H1 (cell line): ENCODE results near the gene CHAC1. TPM values are rescaled to one million over a fixed set of nuclear protein-coding genes. Genes with fewer than 3 reads are reported as not detected.

Source experiments
- CHD1 ChIP-seq: IDR thresholded peaks from 2 replicates; pipeline ENCODE4 v1.6.1; 2012; ENCODE audit warnings: low read depth, low read length, improper control_type of control experiment
- CREB1 ChIP-seq: IDR thresholded peaks from 2 replicates; pipeline ENCODE4 v1.6.1; 2012; ENCODE audit warnings: inconsistent platforms
- CTBP2 ChIP-seq: IDR thresholded peaks from 2 replicates; pipeline ENCODE4 v1.7.0; 2011; ENCODE audit warnings: borderline replicate concordance, mild to moderate bottlenecking, moderate library complexity, mixed read lengths, low read length; ENCODE audit not compliant: insufficient read depth, insufficient read length
- EZH2 ChIP-seq: fragments of 200-600 bp; sonication (generic); IDR thresholded peaks from 2 replicates; pipeline ENCODE4 v1.7.1; 2012; ENCODE audit warnings: low read depth, mild to moderate bottlenecking, moderate library complexity, low read length, inconsistent platforms; ENCODE audit not compliant: severe bottlenecking
- HDAC2 ChIP-seq, 2 experiments: fragments of 300-600 bp in 1 of 2; sonication (generic) in 1 of 2; IDR thresholded peaks; 2 replicates each; pipeline ENCODE4 v1.6.1; 2011 to 2012; ENCODE audit warnings: low read depth in 2 of 2, low read length in 2 of 2, mild to moderate bottlenecking in 2 of 2, moderate library complexity in 2 of 2, borderline replicate concordance in 1 of 2, inconsistent platforms in 1 of 2
- HDAC6 ChIP-seq: IDR thresholded peaks from one replicate; pipeline ENCODE4 v1.7.1; 2012; ENCODE audit warnings: low read depth, mild to moderate bottlenecking, inconsistent platforms, low read length, moderate library complexity
- KDM5A ChIP-seq: fragments of 200-600 bp; IDR thresholded peaks from 2 replicates; pipeline ENCODE4 v1.7.1; 2012; ENCODE audit warnings: mild to moderate bottlenecking, low read length, inconsistent platforms, mixed read lengths
- PHF8 ChIP-seq: fragments of 200-600 bp; sonication (generic); conservative IDR thresholded peaks from 2 replicates; pipeline ENCODE4 v1.7.1; 2012; ENCODE audit warnings: low read depth, mild to moderate bottlenecking, inconsistent platforms, low read length, moderate library complexity
- RBBP5 ChIP-seq: IDR thresholded peaks from 2 replicates; pipeline ENCODE4 v1.7.1; 2012; ENCODE audit warnings: low read depth, mild to moderate bottlenecking, inconsistent platforms, low read length, moderate library complexity, borderline replicate concordance
- RFX5 ChIP-seq: IDR thresholded peaks from 2 replicates; pipeline ENCODE4 v1.6.1; 2011; ENCODE audit warnings: low read depth, low read length, improper control_type of control experiment, borderline replicate concordance
- SIN3A ChIP-seq, 2 experiments: IDR thresholded peaks in 1 of 2; conservative IDR thresholded peaks in 1 of 2; 2 replicates each; pipeline ENCODE4 v1.6.1; 2011 to 2012; ENCODE audit warnings: low read length in 2 of 2, improper control_type of control experiment in 1 of 2, low read depth in 1 of 2, mild to moderate bottlenecking in 1 of 2
- SIX5 ChIP-seq: IDR thresholded peaks from 2 replicates; pipeline ENCODE4 v1.6.1; 2011; ENCODE audit warnings: mild to moderate bottlenecking, low read depth, low read length
- SP2 ChIP-seq: IDR thresholded peaks from 2 replicates; pipeline ENCODE4 v1.6.1; 2012; ENCODE audit warnings: mild to moderate bottlenecking, low read length, inconsistent platforms
- SUZ12 ChIP-seq: fragments of 200-600 bp; sonication (generic); IDR thresholded peaks from 2 replicates; pipeline ENCODE4 v1.6.1; 2012; ENCODE audit warnings: mild to moderate bottlenecking, inconsistent platforms, low read length, moderate library complexity, mixed read lengths
- TAF7 ChIP-seq: optimal IDR thresholded peaks from 2 replicates; pipeline ENCODE3; 2011; ENCODE audit warnings: low read depth, mild to moderate bottlenecking, inconsistent platforms, low read length, moderate library complexity, borderline replicate concordance
- TEAD4 ChIP-seq: IDR thresholded peaks from 2 replicates; pipeline ENCODE4 v1.6.1; 2012; ENCODE audit warnings: low read depth, low read length, inconsistent platforms, mixed read lengths
- YY1 ChIP-seq: IDR thresholded peaks from 2 replicates; pipeline ENCODE4 v1.6.1; 2011; ENCODE audit warnings: low read depth, mild to moderate bottlenecking, low read length
- ZNF274 ChIP-seq: IDR thresholded peaks from 2 replicates; pipeline ENCODE4 v1.7.0; 2012; ENCODE audit warnings: low read length, borderline replicate concordance; ENCODE audit errors: extremely low read depth
- polyA plus RNA-seq, 7 experiments: library from polyadenylated mRNA; depleted of rRNA in 3 of 7; stranded (reverse) in 5 of 7; unstranded in 2 of 7; fragments of >200 nt in 5 of 7; fragments of 200-250 nt in 2 of 7; gene quantifications; 1 replicate in 5 of 7; 2 replicates in 1 of 7; 4 replicates in 1 of 7; pipeline versions ENCODE4 v1.2.1 to v1.2.3, GENCODE V29; 2011 to 2013; ENCODE audit warnings: missing spikeins in 2 of 7, mixed read lengths in 2 of 7
- total RNA-seq: library from RNA; stranded (reverse); fragmentation: NEBNext Ultra II Directional; extraction: Animal tissue kit (Norgen Biotek cat#: 25700); gene quantifications from 2 replicates; pipeline ENCODE4 v1.2.1, GENCODE V29; 2021

CHAC1 gene
- total and polyA plus RNA-seq, 2 of the 8 experiments (the other 6 are each of a cell fraction or from before 2014, with no cell fraction given): 34.3 to 159 TPM

DNA sequence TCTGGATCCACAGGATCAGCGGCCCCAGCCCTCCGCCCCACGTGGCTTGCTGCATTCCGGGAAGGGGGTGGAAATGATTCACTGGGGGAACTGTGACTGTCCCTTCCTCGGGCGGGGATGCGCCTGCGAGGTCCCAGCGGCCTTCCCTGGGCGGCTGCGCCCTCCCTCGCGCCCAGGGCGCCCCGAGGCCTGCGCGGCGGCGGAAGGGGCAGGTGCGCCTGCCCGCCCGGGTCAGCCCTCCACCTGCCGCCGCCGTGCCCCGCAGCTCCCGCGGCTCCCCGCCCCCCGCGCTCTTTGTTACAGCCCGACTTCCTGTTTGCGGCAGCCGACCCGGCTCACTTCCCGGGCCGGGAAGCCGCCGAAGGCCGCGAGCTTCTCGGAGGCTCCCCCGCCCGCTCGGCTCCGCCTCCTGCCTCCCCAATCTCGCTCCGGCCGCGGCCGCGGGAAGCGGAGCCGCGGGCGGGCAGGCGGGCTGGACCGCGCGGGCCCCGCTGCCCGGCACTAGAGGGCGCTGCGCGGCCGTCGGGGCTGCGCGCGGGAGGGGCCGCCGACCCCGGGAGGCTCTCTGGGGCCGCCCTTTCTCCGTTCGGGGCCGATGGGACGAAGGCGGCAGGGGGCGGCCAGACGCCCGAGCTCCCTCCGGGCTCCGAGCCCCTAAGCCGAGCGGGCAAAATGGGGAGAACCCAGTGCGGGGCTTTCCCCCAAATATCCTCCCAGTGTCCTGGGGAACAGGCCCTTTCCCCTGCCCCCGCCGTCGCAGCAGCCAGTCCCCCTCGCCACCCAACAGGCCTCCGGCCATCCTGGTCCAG, 11.5 kb upstream of the CHAC1 start (continued):
- TF ChIP-seq EZH2 (no peak), TAF7 (no peak), YY1 (no peak), KDM5A (no peak), CHD1 (no peak), HDAC2 (IDR thresholded peaks at IDR 0.05; ENCODE audit: borderline replicate concordance in 1 of 2, low read depth in 2 of 2, low read length in 2 of 2) (0 out of 4 replicates have a peak, but pooled peaks of 1 of the 2 experiments have one; percentile 64), CREB1 (no peak), TEAD4 (no peak), SIN3A (conservative IDR thresholded peaks at IDR 0.05 in 1 of 2, IDR thresholded peaks at IDR 0.05 in 1 of 2; ENCODE audit: low read depth in 1 of 2, low read length in 2 of 2) (0 out of 4 replicates have a peak, but pooled peaks have one; percentile 19 to 58), ZNF274 (no peak), SIX5 (no peak), PHF8 (peak; percentile 75), CTBP2 (no peak), SUZ12 (no peak), SP2 (no peak), HDAC6 (no peak), RBBP5 (no peak), RFX5 (no peak)
